Pancreas (tissue), 10 donors: Measurements from ENCODE around the gene PLGRKT. TPM values are rescaled to one million over a fixed set of nuclear protein-coding genes. Genes with fewer than 3 reads are reported as not detected.
"Not testable (repeated sequence)": the region's sequence is repeated elsewhere in the genome, so short reads cannot be mapped to it uniquely, and the experiment has no call there.

Source experiments
- ATAC-seq, 4 donors: fragments of 200-7000 bp; cut with Tn5 transposase; one replicate each; pipeline versions ENCODE4 v1.8.0 to v1.9.1; 2020; ENCODE audit warnings: mild to moderate bottlenecking in 4 of 4, moderate library complexity in 4 of 4
- DNase-seq, 6 donors: peaks; one replicate each; pipeline ENCODE4 v3.0.0-alpha.2; 2020
- FAIRE-seq: peaks from 2 replicates; lab custom pipeline; 2012; peaks lifted over from hg19 to GRCh38; lab: Jason Lieb, UNC
- H3K27ac ChIP-seq, 4 donors: fragments of 200-600 bp; sonication (generic); 1 replicate in 3 of 4; 2 replicates in 1 of 4; pipeline versions ENCODE4 v1.5.0 to v1.8.0; 2020
- H3K27me3 ChIP-seq, 4 donors: fragments of 200-600 bp; one replicate each; pipeline ENCODE4 v1.8.0; 2021
- H3K36me3 ChIP-seq, 3 donors: fragments of 200-600 bp; sonication (generic) in 1 of 3; one replicate each; pipeline versions ENCODE4 v1.5.0 to v1.8.0; 2020 to 2021
- H3K4me1 ChIP-seq, 3 donors: fragments of 200-600 bp; one replicate each; pipeline ENCODE4 v1.8.0; 2021
- H3K4me3 ChIP-seq, 4 donors: fragments of 200-600 bp; sonication (generic) in 2 of 4; one replicate each; pipeline versions ENCODE4 v1.5.0 to v1.8.0; 2020 to 2021
- H3K9me3 ChIP-seq, 4 donors: fragments of 200-600 bp; one replicate each; pipeline ENCODE4 v1.8.0; 2021
- CTCF ChIP-seq, 4 donors: fragments of 200-600 bp; sonication (generic) in 3 of 4; IDR thresholded peaks; one replicate each; pipeline versions ENCODE4 v1.5.0 to v1.8.0; 2021; ENCODE audit warnings: antibody characterized with exemption in 4 of 4
- WGBS, 2 donors: extraction: QIAGEN DNeasy Blood & Tissue Kit; methylation state at CpG; one replicate each; pipeline ENCODE4 v1.1.7; 2013; 5-methylcytosine and 5-hydroxymethylcytosine counted together
- intact Hi-C, 3 donors: fragments of 100-400 bp; cut with DNase I; formaldehyde crosslinking; loops; one replicate each; pipeline versions ENCODE4 v1.11.1 to v1.14.2; 2022
- polyA plus RNA-seq, 2 donors: library from polyadenylated mRNA; stranded (reverse); fragments of 200-250 nt; gene quantifications; one replicate each; pipeline ENCODE4 v1.2.3, GENCODE V29; 2013
- total RNA-seq, 6 donors: library from RNA; stranded (reverse); fragmentation: NEBNext Ultra II Directional in 4 of 6; extraction: Animal tissue kit (Norgen Biotek cat#: 25700) in 4 of 6; gene quantifications; one replicate each; pipeline versions ENCODE4 v1.2.1 to v1.2.4, GENCODE V29; 2021 to 2023
- donor health status: healthy with polysubstance abuse.
- donor health status: DM: no; HTN: no; CAD: no; lungs with moderate emphysema.
- donor health status: DM: no; HTN: no; CAD: no.
- donor health status: control.
- donor health status: control.
- donor health status: Bipolar disorder and iron deficiency.
- donor health status: DM: yes; HTN: yes; CAD: no.
- donor health status: DM: no; HTN: no; CAD: no.
- donor health status: DM: no; HTN: no; CAD: no.
- donor health status: DM: yes; HTN: yes; CAD: no.

PLGRKT gene
- total and polyA plus RNA-seq, 8 donors = 4.9 to 9.0 (median 6.6) TPM

- Histone ChIP-seq H3K4me3 (no peak overlapping the region), H3K27ac (no peak overlapping the region), H3K36me3 (no peaks in the 10 kb centered on the region), H3K4me1 (no peaks in the 10 kb centered on the region), H3K27me3 (no peaks in the 10 kb centered on the region), H3K9me3 (no peaks in the 10 kb centered on the region)
- FAIRE-seq (no peak), ATAC-seq (no peak), DNase-seq (no peak)
- no peak for TF ChIP-seq CTCF (IDR thresholded peaks at IDR 0.05)
- WGBS, 2 donors = 67 to 78% methylated on average over 8 of the region's 8 CpGs
- intact Hi-C loops = no loop called here
Measured at GRCh38 chr9:5482194-5482593, 44.5 kb upstream of the PLGRKT start.

GRCh38 chr9:5481322-5482040 lies 43.8 kb upstream of the PLGRKT start:
- no peak for TF ChIP-seq CTCF (IDR thresholded peaks at IDR 0.05)
- DNase-seq = no peak
- Histone ChIP-seq H3K27me3 (no peaks in the 10 kb centered on the region), H3K36me3 (no peaks in the 10 kb centered on the region), H3K4me3 (no peak overlapping the region), H3K4me1 (no peaks in the 10 kb centered on the region), H3K9me3 (no peaks in the 10 kb centered on the region), H3K27ac (no peak overlapping the region)
- intact Hi-C loops = no loop called here
- 74 to 83% methylated on average over 5 of the region's 5 CpGs for WGBS, 2 donors
- no peak for FAIRE-seq
- no peak for ATAC-seq

GRCh38 chr9:5480919-5481318 lies 43.2 kb upstream of the PLGRKT start:
- no peaks in the 10 kb centered on the region for H3K9me3 ChIP-seq
- DNase-seq = no peak
- 77 to 87% methylated on average over 4 of the region's 4 CpGs for WGBS, 2 donors
- TF ChIP-seq CTCF (IDR thresholded peaks at IDR 0.05) = no peak
- no peak for ATAC-seq
- H3K4me1 ChIP-seq = no peaks in the 10 kb centered on the region
- H3K36me3 ChIP-seq = no peaks in the 10 kb centered on the region
- no peaks in the 10 kb centered on the region for H3K27me3 ChIP-seq
- H3K27ac ChIP-seq = no peak overlapping the region
- intact Hi-C loops = no loop called here
- FAIRE-seq = no peak
- H3K4me3 ChIP-seq = no peak overlapping the region

GRCh38 chr9:5479994-5480694 lies 42.4 kb upstream of the PLGRKT start:
- no peak for TF ChIP-seq CTCF (IDR thresholded peaks at IDR 0.05)
- H3K9me3 ChIP-seq = no peaks in the 10 kb centered on the region
- no peak overlapping the region for H3K27ac ChIP-seq
- no peak for FAIRE-seq
- intact Hi-C loops = no loop called here
- no peaks in the 10 kb centered on the region for H3K4me1 ChIP-seq
- no peak for ATAC-seq
- DNase-seq = no peak
- no peaks in the 10 kb centered on the region for H3K27me3 ChIP-seq
- 62 to 69% methylated on average over 3 of the region's 3 CpGs for WGBS, 2 donors
- H3K4me3 ChIP-seq = no peak overlapping the region
- no peaks in the 10 kb centered on the region for H3K36me3 ChIP-seq

- intact Hi-C loops = no loop called here
- Histone ChIP-seq H3K4me3 (no peak overlapping the region), H3K9me3 (no peaks in the 10 kb centered on the region), H3K4me1 (no peaks in the 10 kb centered on the region), H3K36me3 (no peaks in the 10 kb centered on the region), H3K27me3 (no peaks in the 10 kb centered on the region), H3K27ac (no peak overlapping the region)
- no peak for FAIRE-seq
- no peak for TF ChIP-seq CTCF (IDR thresholded peaks at IDR 0.05)
- no peak for DNase-seq
- ATAC-seq = no peak
- 51 to 77% methylated on average over 2 of the region's 2 CpGs for WGBS, 2 donors
Measured at GRCh38 chr9:5478206-5478605, 40.5 kb upstream of the PLGRKT start.

- ATAC-seq, H3K36me3 ChIP-seq, H3K27ac ChIP-seq, H3K9me3 ChIP-seq, FAIRE-seq, H3K27me3 ChIP-seq, intact Hi-C loops, H3K4me3 ChIP-seq, H3K4me1 ChIP-seq, DNase-seq: not testable (repeated sequence)
- WGBS, 2 donors = 76% methylated on average over 2 of the region's 2 CpGs
Measured at GRCh38 chr9:5475611-5476010, 37.9 kb upstream of the PLGRKT start.
